ENCODE results near the gene CYP51A1. TPM values are rescaled to one million over a fixed set of nuclear protein-coding genes. Genes with fewer than 3 reads are reported as not detected.
A peak's percentile ranks its signal among the peaks of the same experiment; 100 is the strongest.
"Not testable (repeated sequence)": the region's sequence is repeated elsewhere in the genome, so short reads cannot be mapped to it uniquely, and the experiment has no call there.

The CYP51A1 gene
- total RNA-seq, 2 donors from 2014 or later = 32.9 to 35.9 TPM

DNA sequence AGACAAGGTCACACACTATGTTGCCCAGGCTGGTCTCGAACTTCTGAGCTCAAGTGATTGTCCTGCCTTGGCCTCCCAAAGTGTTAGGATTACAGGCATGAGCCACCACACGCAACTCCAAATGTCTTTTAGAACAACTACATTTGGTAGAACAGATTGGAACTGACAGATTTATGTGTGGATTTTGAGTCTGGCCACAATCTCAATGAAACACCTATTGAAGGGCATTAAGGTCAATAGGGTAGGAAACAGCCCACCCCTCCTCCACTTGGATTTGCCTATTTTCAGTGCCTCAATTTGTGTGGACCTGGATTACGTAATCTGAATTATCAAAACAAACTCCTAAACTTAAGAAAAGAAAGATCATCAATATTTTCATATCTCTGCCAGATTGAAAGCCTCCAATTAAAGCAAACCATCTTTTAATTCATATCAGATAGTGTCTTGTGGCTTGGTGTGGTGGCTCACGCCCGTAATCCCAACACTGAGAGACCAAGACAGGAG lies 15.5 kb upstream of the CYP51A1 start:
- DNase-seq (no peak), ATAC-seq (no peak)
- H3K27me3 ChIP-seq = no peaks in the 10 kb centered on the region
- no peak overlapping the region for H3K27ac ChIP-seq
- 84 to 85% methylated on average over 5 of the region's 5 CpGs for WGBS, 2 donors
- H3K4me3 ChIP-seq = no peak overlapping the region
- H3K4me1 ChIP-seq = no peaks in the 10 kb centered on the region
- H3K9me3 ChIP-seq = no peaks in the 10 kb centered on the region
- intact Hi-C loops (cut with DNase I) = no loop called here
- no peaks in the 10 kb centered on the region for H3K36me3 ChIP-seq (replicated peaks in 1 of 2; ENCODE audit: insufficient read depth in 1 of 2, low read depth in 2 of 2)
- no peak for TF ChIP-seq POLR2A (IDR thresholded peaks at IDR 0.05)
- TF ChIP-seq, protein P1, sequence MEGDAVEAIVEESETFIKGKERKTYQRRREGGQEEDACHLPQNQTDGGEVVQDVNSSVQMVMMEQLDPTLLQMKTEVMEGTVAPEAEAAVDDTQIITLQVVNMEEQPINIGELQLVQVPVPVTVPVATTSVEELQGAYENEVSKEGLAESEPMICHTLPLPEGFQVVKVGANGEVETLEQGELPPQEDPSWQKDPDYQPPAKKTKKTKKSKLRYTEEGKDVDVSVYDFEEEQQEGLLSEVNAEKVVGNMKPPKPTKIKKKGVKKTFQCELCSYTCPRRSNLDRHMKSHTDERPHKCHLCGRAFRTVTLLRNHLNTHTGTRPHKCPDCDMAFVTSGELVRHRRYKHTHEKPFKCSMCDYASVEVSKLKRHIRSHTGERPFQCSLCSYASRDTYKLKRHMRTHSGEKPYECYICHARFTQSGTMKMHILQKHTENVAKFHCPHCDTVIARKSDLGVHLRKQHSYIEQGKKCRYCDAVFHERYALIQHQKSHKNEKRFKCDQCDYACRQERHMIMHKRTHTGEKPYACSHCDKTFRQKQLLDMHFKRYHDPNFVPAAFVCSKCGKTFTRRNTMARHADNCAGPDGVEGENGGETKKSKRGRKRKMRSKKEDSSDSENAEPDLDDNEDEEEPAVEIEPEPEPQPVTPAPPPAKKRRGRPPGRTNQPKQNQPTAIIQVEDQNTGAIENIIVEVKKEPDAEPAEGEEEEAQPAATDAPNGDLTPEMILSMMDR (IDR thresholded peaks at IDR 0.05) = no peak

DNA sequence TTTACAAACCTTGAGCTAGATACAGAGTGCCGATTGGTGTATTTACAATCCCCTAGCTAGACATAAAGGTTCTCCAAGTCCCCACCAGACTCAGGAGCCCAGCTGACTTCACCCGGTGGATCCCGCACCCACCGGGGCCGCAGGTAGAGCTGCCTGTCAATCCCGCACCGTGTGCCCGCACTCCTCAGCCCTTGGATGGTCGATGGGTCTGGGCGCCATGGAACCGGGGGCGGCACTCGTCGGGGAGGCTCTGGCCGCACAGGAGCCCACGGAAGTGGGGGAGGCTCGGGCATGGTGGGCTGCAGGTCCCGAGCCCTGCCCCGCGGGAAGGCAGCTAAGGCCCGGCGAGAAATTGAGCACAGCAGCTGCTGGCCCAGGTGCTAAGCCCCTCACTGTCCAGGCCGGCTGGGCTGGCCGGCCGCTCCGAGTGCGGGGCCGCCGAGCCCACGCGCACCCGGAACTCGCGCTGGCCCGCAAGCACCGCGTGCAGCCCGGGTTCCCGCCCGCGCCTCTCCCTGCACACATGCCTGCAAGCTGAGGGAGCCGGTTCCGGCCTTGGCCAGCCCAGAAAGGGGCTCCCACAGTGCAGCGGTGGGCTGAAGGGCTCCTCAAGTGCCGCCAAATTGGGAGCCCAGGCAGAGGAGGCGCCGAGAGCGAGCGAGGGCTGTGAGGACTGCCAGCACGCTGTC lies 9.1 kb upstream of the CYP51A1 start:
- H3K27ac ChIP-seq; H3K27me3 ChIP-seq; intact Hi-C loops (cut with DNase I); H3K36me3 ChIP-seq (replicated peaks in 1 of 2; ENCODE audit: insufficient read depth in 1 of 2, low read depth in 2 of 2); H3K9me3 ChIP-seq; DNase-seq; H3K4me1 ChIP-seq; ATAC-seq; H3K4me3 ChIP-seq: not testable (repeated sequence)
- WGBS, 2 donors = 94 to 96% methylated on average over 12 to 35 of the region's 50 CpGs

DNA sequence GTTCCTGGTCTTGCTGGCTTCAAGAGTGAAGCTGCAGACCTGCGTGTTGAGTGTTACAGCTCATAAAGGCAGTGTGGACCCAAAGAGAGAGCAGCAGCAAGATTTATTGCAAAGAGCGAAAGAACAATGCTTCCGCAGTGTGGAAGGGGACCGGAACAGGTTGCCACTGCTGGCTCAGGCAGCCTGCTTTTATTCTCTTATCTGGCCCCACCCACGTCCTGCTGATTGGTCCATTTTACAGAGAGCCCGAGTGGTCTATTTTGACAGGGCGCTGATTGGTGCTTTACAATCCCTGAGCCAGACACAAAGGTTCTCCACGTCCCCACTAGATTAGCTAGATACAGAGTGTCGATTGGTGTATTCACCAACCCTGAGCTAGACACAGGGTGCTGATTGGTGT lies 8.5 kb upstream of the CYP51A1 start:
- ATAC-seq, H3K9me3 ChIP-seq: not testable (repeated sequence)
- 83 to 91% methylated on average over 9 of the region's 9 CpGs for WGBS, 2 donors

DNA sequence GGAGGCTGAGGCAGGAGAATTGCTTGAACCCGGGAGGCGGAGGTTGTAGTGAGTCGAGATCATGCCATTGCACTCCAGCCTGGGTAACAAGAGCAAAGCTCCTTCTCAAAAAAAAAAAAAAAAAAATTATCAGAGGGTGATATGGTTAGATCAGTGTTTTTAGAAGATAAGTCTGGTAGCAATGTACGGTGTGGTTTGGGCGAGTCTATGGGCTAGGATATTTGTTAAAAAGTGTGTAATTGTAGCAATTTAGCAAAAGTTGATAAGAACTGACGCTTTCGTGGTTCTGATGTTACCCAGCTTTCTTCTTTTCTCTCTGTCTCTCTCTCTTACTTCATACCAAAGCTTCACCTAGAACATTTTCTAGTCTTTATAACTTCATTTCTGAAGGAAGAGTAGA lies 6.9 kb upstream of the CYP51A1 start:
- no peak overlapping the region for H3K4me3 ChIP-seq
- no peaks in the 10 kb centered on the region for H3K9me3 ChIP-seq
- WGBS, 2 donors = 85 to 89% methylated on average over 7 of the region's 7 CpGs
- TF ChIP-seq POLR2A (IDR thresholded peaks at IDR 0.05) = no peak
- TF ChIP-seq, protein P1 (IDR thresholded peaks at IDR 0.05) = no peak
- H3K4me1 ChIP-seq = no peaks in the 10 kb centered on the region
- ATAC-seq (no peak), DNase-seq (no peak)
- H3K27me3 ChIP-seq = no peaks in the 10 kb centered on the region
- no peak overlapping the region for H3K27ac ChIP-seq
- H3K36me3 ChIP-seq (replicated peaks in 1 of 2; ENCODE audit: insufficient read depth in 1 of 2, low read depth in 2 of 2) = no peaks in the 10 kb centered on the region
- intact Hi-C loops (cut with DNase I) = no loop called here

More for the DNA sequence above, 8.5 kb upstream of the CYP51A1 start:
- intact Hi-C loops (cut with DNase I); H3K27me3 ChIP-seq; H3K36me3 ChIP-seq (replicated peaks in 1 of 2; ENCODE audit: insufficient read depth in 1 of 2, low read depth in 2 of 2); H3K27ac ChIP-seq; DNase-seq; H3K4me3 ChIP-seq; H3K4me1 ChIP-seq: not testable (repeated sequence)

DNA sequence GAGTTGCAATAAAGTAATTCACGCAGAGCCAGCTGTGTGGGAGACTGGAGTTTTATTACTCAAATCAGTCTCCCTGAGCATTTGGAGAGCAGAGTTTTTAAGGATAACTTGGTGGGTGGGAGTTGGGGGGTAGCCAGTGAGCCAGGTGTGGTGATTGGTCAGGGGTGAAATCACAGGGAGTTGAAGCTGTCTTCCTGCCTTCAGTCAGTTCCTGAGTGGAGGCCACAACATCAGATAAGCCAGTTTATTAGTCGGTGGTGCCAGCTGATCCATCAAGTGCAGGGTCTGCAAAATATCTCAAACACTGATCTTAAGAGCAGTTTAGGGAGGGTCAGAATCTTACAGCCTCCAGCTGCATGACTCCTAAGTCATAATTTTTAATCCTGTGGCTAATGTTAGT lies 3.3 kb upstream of the CYP51A1 start:
- intact Hi-C loops (cut with DNase I) = no loop called here
- no peak overlapping the region for H3K4me3 ChIP-seq
- no peak for TF ChIP-seq POLR2A (IDR thresholded peaks at IDR 0.05)
- no peak for ATAC-seq
- H3K36me3 ChIP-seq (replicated peaks in 1 of 2; ENCODE audit: insufficient read depth in 1 of 2, low read depth in 2 of 2) = no peaks in the 10 kb centered on the region
- no peak for DNase-seq
- H3K27me3 ChIP-seq = no peaks in the 10 kb centered on the region
- H3K4me1 ChIP-seq = peaks cover 16% of the 10 kb centered on the region
- no peak overlapping the region for H3K27ac ChIP-seq
- no peaks in the 10 kb centered on the region for H3K9me3 ChIP-seq
- WGBS, 2 donors = 45 to 54% methylated on average over 2 of the region's 2 CpGs

- DNase-seq = peak; percentile 32 to 52 (median 41)
- intact Hi-C loops (cut with DNase I) = no loop called here
- TF ChIP-seq POLR2A (IDR thresholded peaks at IDR 0.05) = no peak
- TF ChIP-seq, protein P1 (IDR thresholded peaks at IDR 0.05) = no peak
- 9 to 22% methylated on average over 14 to 21 of the region's 21 CpGs for WGBS, 2 donors
- Histone ChIP-seq H3K4me1 (peaks cover 24% of the 10 kb centered on the region), H3K9me3 (no peaks in the 10 kb centered on the region), H3K36me3 (replicated peaks in 1 of 2; ENCODE audit: insufficient read depth in 1 of 2, low read depth in 2 of 2) (no peaks in the 10 kb centered on the region), H3K4me3 (peak overlapping the region; percentile 69 to 95), H3K27me3 (no peaks in the 10 kb centered on the region), H3K27ac (peak overlapping the region; percentile 93 to 99 (median 97))
- ATAC-seq = peak; percentile 23
These were observed 994 bp upstream of the CYP51A1 start for GRCh38 chr7:92135052-92135889.
